K562 (cell line): ENCODE results near the gene SH3PXD2B. TPM values are rescaled to one million over a fixed set of nuclear protein-coding genes. Genes with fewer than 3 reads are reported as not detected.

Source experiments
- CBFB ChIP-seq: sonication (generic); formaldehyde crosslinking; IDR thresholded peaks from 2 replicates; pipeline ENCODE4 v1.4.0; 2020; ENCODE audit warnings: mild to moderate bottlenecking, missing genetic modification reagents
- COPS2 ChIP-seq: fragments of 450-650 bp; conservative IDR thresholded peaks from 2 replicates; pipeline ENCODE4 v1.6.1; 2016; ENCODE audit warnings: mild to moderate bottlenecking, moderate library complexity
- DMBX1 ChIP-seq: fragments of 250-450 bp; sonication (Bioruptor Pico); IDR thresholded peaks from 2 replicates; pipeline ENCODE4 v1.8.0; 2022; ENCODE audit warnings: inconsistent platforms, mild to moderate bottlenecking, moderate library complexity, borderline replicate concordance
- EP400 ChIP-seq: fragments of 450-650 bp; IDR thresholded peaks from 2 replicates; pipeline ENCODE4 v1.6.1; 2017; ENCODE audit warnings: antibody characterized with exemption, mild to moderate bottlenecking, moderate library complexity
- FOXA1 ChIP-seq: fragments of 450-650 bp; IDR thresholded peaks from 2 replicates; pipeline ENCODE4 v1.6.1; 2016; ENCODE audit warnings: mild to moderate bottlenecking, borderline replicate concordance
- HDAC3 ChIP-seq: fragments of 450-650 bp; IDR thresholded peaks from 2 replicates; pipeline ENCODE4 v1.6.1; 2018; ENCODE audit warnings: borderline replicate concordance, mild to moderate bottlenecking, moderate library complexity; ENCODE audit not compliant: partially characterized antibody
- KDM2B ChIP-seq: fragments of 250-450 bp; sonication (Bioruptor Pico); IDR thresholded peaks from 2 replicates; pipeline ENCODE4 v1.8.0; 2021; ENCODE audit warnings: mild to moderate bottlenecking, moderate library complexity
- MNT ChIP-seq, 2 experiments: fragments of 450-650 bp; conservative IDR thresholded peaks; 2 replicates each; pipeline ENCODE4 v1.6.1; 2017; ENCODE audit warnings: mild to moderate bottlenecking in 2 of 2, moderate library complexity in 2 of 2
- MTA2 ChIP-seq: fragments of 450-650 bp; IDR thresholded peaks from 2 replicates; pipeline ENCODE4 v1.6.1; 2016; ENCODE audit warnings: low read depth
- NR2C1 ChIP-seq, 2 experiments: fragments of 450-650 bp; IDR thresholded peaks; 2 replicates each; pipeline ENCODE4 v1.6.1; 2017; ENCODE audit warnings: mild to moderate bottlenecking in 2 of 2, antibody characterized with exemption in 1 of 2, inconsistent platforms in 1 of 2, missing compliant biosample characterization in 1 of 2, missing genetic modification characterization in 1 of 2
- POLR3A ChIP-seq: IDR thresholded peaks from 2 replicates; pipeline ENCODE4 v1.6.1; 2011; ENCODE audit warnings: borderline replicate concordance, mild to moderate bottlenecking, moderate library complexity; ENCODE audit not compliant: insufficient read length, insufficient read depth; ENCODE audit errors: extremely low read depth
- RAD51 ChIP-seq: fragments of 450-650 bp; IDR thresholded peaks from 2 replicates; pipeline ENCODE4 v1.7.1; 2016; ENCODE audit warnings: low read depth, mild to moderate bottlenecking, borderline replicate concordance
- RBM22 ChIP-seq: fragments of 200-400 bp; formaldehyde crosslinking; IDR thresholded peaks from 2 replicates; pipeline ENCODE4 v1.6.1; 2018; ENCODE audit warnings: low read length, low read depth; ENCODE audit not compliant: poor library complexity, severe bottlenecking
- SIRT6 ChIP-seq: IDR thresholded peaks from one replicate; pipeline ENCODE4 v1.6.1; 2012; ENCODE audit warnings: low read depth, mild to moderate bottlenecking, control low read depth, inconsistent platforms, low read length, moderate library complexity
- SMARCA4 ChIP-seq: fragments of 450-650 bp; IDR thresholded peaks from 2 replicates; pipeline ENCODE4 v1.6.1; 2016
- SMARCA5 ChIP-seq: fragments of 450-650 bp; IDR thresholded peaks from 2 replicates; pipeline ENCODE4 v1.6.1; 2016
- SNAPC5 ChIP-seq: fragments of 250-450 bp; sonication (Bioruptor Pico); IDR thresholded peaks from 2 replicates; pipeline ENCODE4 v1.8.0; 2021; ENCODE audit warnings: moderate library complexity, mild to moderate bottlenecking, inconsistent platforms
- TAF9B ChIP-seq: fragments of 450-650 bp; IDR thresholded peaks from 2 replicates; pipeline ENCODE4 v1.6.1; 2018; ENCODE audit warnings: mild to moderate bottlenecking; ENCODE audit not compliant: partially characterized antibody
- TEAD1 ChIP-seq, 2 experiments: fragments of 450-650 bp in 1 of 2; sonication (generic) in 1 of 2; formaldehyde crosslinking; IDR thresholded peaks; 2 replicates each; pipeline versions ENCODE4 v1.4.0 to v1.8.0; 2020 to 2022; ENCODE audit warnings: mild to moderate bottlenecking in 2 of 2, missing genetic modification reagents in 1 of 2
- THRA ChIP-seq: fragments of 450-650 bp; IDR thresholded peaks from 2 replicates; pipeline ENCODE4 v1.6.1; 2017; ENCODE audit warnings: mild to moderate bottlenecking, moderate library complexity
- XRCC5 ChIP-seq: fragments of 200-400 bp; formaldehyde crosslinking; IDR thresholded peaks from 2 replicates; pipeline ENCODE4 v1.6.1; 2017; ENCODE audit warnings: low read depth, mild to moderate bottlenecking, low read length
- ZC3H11A ChIP-seq: IDR thresholded peaks from 2 replicates; pipeline ENCODE4 v1.6.1; 2012; ENCODE audit warnings: low read depth, low read length, improper control_type of control experiment
- ZNF398 ChIP-seq: fragments of 250-450 bp; sonication (Bioruptor Pico); IDR thresholded peaks from 2 replicates; pipeline ENCODE4 v1.8.0; 2021; ENCODE audit warnings: moderate library complexity, mild to moderate bottlenecking, inconsistent platforms
- ZNF584 ChIP-seq: fragments of 200-800 bp; sonication (Bioruptor generic); IDR thresholded peaks from 2 replicates; pipeline ENCODE4 v1.6.1; 2016; ENCODE audit warnings: low read depth, mild to moderate bottlenecking, missing genetic modification characterization, missing compliant biosample characterization
- ZNF695 ChIP-seq: fragments of 450-650 bp; formaldehyde crosslinking; IDR thresholded peaks from 2 replicates; pipeline ENCODE4 v1.4.0; 2020; ENCODE audit warnings: mild to moderate bottlenecking, moderate library complexity
- ZSCAN29 ChIP-seq: fragments of 450-650 bp; IDR thresholded peaks from 2 replicates; pipeline ENCODE4 v1.6.1; 2017
- polyA plus RNA-seq, 8 experiments: library from polyadenylated mRNA; depleted of rRNA in 4 of 8; stranded (reverse) in 5 of 8; unstranded in 3 of 8; fragments of >200 nt; fragmentation: Nextera tagmentation in 2 of 8; fragmentation: Illumina TruSeq in 1 of 8; extraction: Ambion mirVana in 2 of 8; extraction: Trizol in 1 of 8; gene quantifications; 2 replicates each; pipeline versions ENCODE4 v1.2.1 to v1.2.3, GENCODE V29; 2011 to 2014; ENCODE audit warnings: inconsistent platforms in 1 of 8, missing spikeins in 1 of 8
- total RNA-seq, 7 experiments: library from RNA; depleted of rRNA in 6 of 7; stranded (reverse); fragments of >200 nt in 6 of 7; fragmentation: Illumina TruSeq in 2 of 7; extraction: Trizol in 2 of 7; gene quantifications; 2 replicates each; pipeline versions ENCODE4 v1.2.1 to v1.2.3, GENCODE V29; 2011 to 2021; ENCODE audit warnings: low replicate concordance in 1 of 7

The SH3PXD2B gene
- total and polyA plus RNA-seq, 9 of the 15 experiments (the other 6 are each of a cell fraction or from before 2014, with no cell fraction given): 0.04 to 0.66 (median 0.19) TPM

GRCh38 chr5:172361566-172362238 is 92.6 kb downstream of the SH3PXD2B start (continued):
- TF ChIP-seq CBFB (CRISPR knock-in tag): no peak
- TF ChIP-seq TEAD1 (CRISPR knock-in tag; IDR thresholded peaks at IDR 0.05): no peak
- TF ChIP-seq HDAC3: no peak
- no peak for TF ChIP-seq MTA2
- no peak for TF ChIP-seq SMARCA4
- no peak for TF ChIP-seq ZNF398 (CRISPR knock-in tag)
- no peak for TF ChIP-seq POLR3A
- TF ChIP-seq SNAPC5 (CRISPR knock-in tag): no peak
- no peak for TF ChIP-seq ZC3H11A
- TF ChIP-seq TAF9B: no peak
- TF ChIP-seq NR2C1 (IDR thresholded peaks at IDR 0.05): no peak
- peak; percentile 9; the same call in 1 of the 2 replicates for TF ChIP-seq NR2C1 (tag; IDR thresholded peaks at IDR 0.05)
- TF ChIP-seq SIRT6: no peak
- TF ChIP-seq MNT (conservative IDR thresholded peaks at IDR 0.05): no peak
- no peak for TF ChIP-seq KDM2B (CRISPR knock-in tag)
- TF ChIP-seq THRA: no peak
- no peak for TF ChIP-seq SMARCA5
- no peak for TF ChIP-seq ZNF695 (CRISPR knock-in tag)
- TF ChIP-seq DMBX1: no peak
- TF ChIP-seq XRCC5: no peak
- no peak for TF ChIP-seq RBM22
- TF ChIP-seq FOXA1: no peak
- TF ChIP-seq RAD51: peak; percentile 39; the same call in 1 of the 2 replicates
- TF ChIP-seq COPS2: no peak
- peak; percentile 87; the same call in 1 of the 2 replicates for TF ChIP-seq ZNF584 (CRISPR knock-in tag)
- TF ChIP-seq ZSCAN29: no peak
- peak; percentile 25; the same call in 1 of the 2 replicates for TF ChIP-seq EP400
